GM12891 (cell line): ENCODE data around the gene PABPC3.

Experiments
- POLR2A ChIP-seq: IDR thresholded peaks from 2 replicates; pipeline ENCODE4 v1.6.1; 2011; ENCODE audit warnings: low read depth, low read length, control low read depth
- POLR2AphosphoS5 ChIP-seq: IDR thresholded peaks from 2 replicates; pipeline ENCODE4 v1.6.1; 2011; ENCODE audit warnings: low read depth, low read length, control low read depth
- POU2F2 ChIP-seq: IDR thresholded peaks from 2 replicates; pipeline ENCODE4 v1.6.1; 2011; ENCODE audit warnings: low read depth, mild to moderate bottlenecking, control low read depth, low read length, moderate library complexity
- TAF1 ChIP-seq: IDR thresholded peaks from 2 replicates; pipeline ENCODE4 v1.6.1; 2011; ENCODE audit warnings: low read depth, low read length, control low read depth

DNA sequence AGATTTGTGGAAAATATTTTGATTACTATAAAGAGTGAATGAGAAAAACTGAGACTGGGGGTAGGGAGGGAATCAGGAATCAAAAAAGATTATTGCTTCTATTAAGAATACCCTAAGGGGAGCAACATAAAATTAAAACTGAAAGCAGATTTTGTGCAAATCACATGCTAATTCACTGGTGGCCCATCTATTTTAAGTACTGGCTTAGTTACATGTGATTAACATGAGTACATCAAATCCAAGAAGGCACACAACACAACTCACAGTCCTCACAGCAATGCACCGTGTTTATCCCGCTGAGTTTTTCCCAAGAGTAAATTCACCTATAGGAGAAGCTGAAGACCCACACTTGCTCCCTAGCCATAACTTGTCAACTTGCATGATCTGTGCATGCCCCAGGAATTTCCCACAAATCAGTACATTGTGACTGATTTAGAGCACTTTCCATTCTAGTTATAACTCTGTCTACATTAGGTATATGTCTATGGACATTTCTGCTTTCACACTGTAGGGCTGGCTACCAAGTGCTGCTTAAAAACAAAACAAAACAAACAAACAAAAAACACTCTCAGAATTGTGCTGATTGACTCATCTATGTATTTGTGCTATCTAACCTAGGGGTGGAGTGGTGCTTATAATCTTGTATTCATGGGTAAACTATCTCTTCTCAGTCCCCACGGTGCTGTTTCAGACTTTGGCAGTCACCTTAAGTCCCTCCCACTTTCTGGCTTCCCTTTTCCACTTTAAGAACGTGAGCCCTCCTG is 51.9 kb downstream of the PABPC3 start:
- no peak for TF ChIP-seq POLR2A
- TF ChIP-seq POLR2AphosphoS5: no peak
- no peak for TF ChIP-seq TAF1
- 0 out of 2 replicates have a peak, but pooled peaks have one; percentile 31 for TF ChIP-seq POU2F2
